Measurements from ENCODE around the gene PAFAH2. TPM values are rescaled to one million over a fixed set of nuclear protein-coding genes. Genes with fewer than 3 reads are reported as not detected.

Gene PAFAH2
- total and polyA plus RNA-seq, 2 of the 8 experiments (the other 6 are each of a cell fraction or from before 2014, with no cell fraction given) = 7.7 to 9.3 TPM

DNA sequence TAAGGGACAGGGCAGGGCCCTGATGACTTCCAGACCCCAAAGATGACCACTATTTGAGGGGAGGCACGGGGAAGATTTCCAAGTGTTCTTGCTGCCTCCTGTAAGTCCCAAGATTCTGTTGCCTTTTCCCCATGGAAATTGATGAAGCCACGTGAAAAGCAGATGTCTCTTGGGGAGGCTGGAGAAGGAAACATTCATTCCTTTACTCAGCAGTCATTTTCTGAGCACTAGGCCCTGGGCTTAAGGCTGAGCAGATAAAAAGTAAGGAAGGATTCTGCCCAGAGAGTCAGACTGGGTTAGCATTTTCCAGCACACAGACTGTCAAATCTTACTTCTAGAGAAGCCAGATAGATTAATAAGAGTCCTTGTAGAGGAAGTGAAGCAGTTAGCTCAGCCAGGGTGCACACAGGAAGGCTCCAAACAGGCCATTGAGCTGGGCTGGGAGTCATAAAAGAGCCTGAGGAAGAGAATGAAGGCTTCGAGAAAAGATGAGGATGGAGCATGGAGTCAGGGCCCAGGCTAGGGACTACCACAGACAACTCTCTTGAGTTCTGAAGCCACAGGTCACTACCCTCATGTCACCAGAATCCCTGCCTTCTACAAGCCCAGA lies 33.9 kb upstream of the PAFAH2 start:
- Histone ChIP-seq H2BK12ac (ENCODE audit: low read depth, low read length) (no peak overlapping the region), H3K14ac (ENCODE audit: insufficient read length) (no peak overlapping the region), H3K23me2 (ENCODE audit: low read depth, low read length) (peaks cover 9% of the 10 kb centered on the region; the same call in 1 of the 2 replicates), H3K18ac (ENCODE audit: extremely low read depth, low read length) (no peak overlapping the region), H4K8ac (ENCODE audit: extremely low read depth, insufficient read depth, low read length) (no peak overlapping the region), H2AFZ (ENCODE audit: low read length) (no peak overlapping the region), H2BK120ac (replicated peaks; ENCODE audit: low read depth, low read length) (no peak overlapping the region), H4K91ac (replicated peaks; ENCODE audit: insufficient read length, low read length) (no peak overlapping the region), H3K4me1 (replicated peaks in 1 of 4; ENCODE audit: control insufficient read depth in 3 of 4, insufficient read depth in 4 of 4, low read length in 3 of 4) (peaks cover 0 to 8% (median 7%) of the 10 kb centered on the region in 4 experiments; a peak in 5 of 7 replicates), H2BK5ac (ENCODE audit: low read depth, low read length) (no peak overlapping the region), H2BK20ac (ENCODE audit: low read length) (no peak overlapping the region), H2AK5ac (ENCODE audit: low read depth, low read length) (no peak overlapping the region), H4K5ac (ENCODE audit: insufficient read length, low read depth, low read length) (no peak overlapping the region), H3K23ac (ENCODE audit: insufficient read length) (no peak overlapping the region), H3K4me2 (ENCODE audit: insufficient read depth in 1 of 2, low read depth in 2 of 2, low read length in 2 of 2) (no peak overlapping the region), H3K9me3 (ENCODE audit: insufficient read depth in 2 of 2, low read depth in 1 of 2, low read length in 1 of 2) (no peaks in the 10 kb centered on the region), H3K4ac (replicated peaks; ENCODE audit: insufficient read length, low read depth, low read length) (no peak overlapping the region), H3K56ac (replicated peaks; ENCODE audit: insufficient read length, low read depth, low read length) (no peak overlapping the region), H3K36me3 (ENCODE audit: control insufficient read depth in 2 of 4, insufficient read depth in 4 of 4, low read length in 3 of 4) (no peaks in the 10 kb centered on the region), H4K20me1 (replicated peaks in 1 of 2; ENCODE audit: control insufficient read depth in 1 of 2, insufficient read depth in 2 of 2, low read length in 2 of 2) (peaks cover 0 to 1% of the 10 kb centered on the region in 2 experiments), H3K27ac (ENCODE audit: low read depth, low read length) (no peak overlapping the region), H3K27me3 (replicated peaks in 1 of 4; ENCODE audit: control insufficient read depth in 3 of 4, extremely low read depth in 1 of 4, insufficient read depth in 3 of 4, low read length in 3 of 4) (peaks cover 6 to 24% (median 19%) of the 10 kb centered on the region in 4 experiments; a peak in 6 of 7 replicates), H3K79me2 (ENCODE audit: control insufficient read depth in 1 of 2, insufficient read depth in 2 of 2, low read length in 2 of 2) (no peaks in the 10 kb centered on the region), H3K79me1 (ENCODE audit: low read depth, low read length) (no peaks in the 10 kb centered on the region), H3K4me3 (ENCODE audit: extremely low read depth in 1 of 4, insufficient read depth in 2 of 4, low read depth in 3 of 4, low read length in 4 of 4) (no peak overlapping the region), H2BK15ac (ENCODE audit: low read length) (no peak overlapping the region), H3K9ac (replicated peaks in 1 of 4; ENCODE audit: extremely low read depth in 1 of 4, low read depth in 3 of 4, low read length in 3 of 4) (no peak overlapping the region)
- TF ChIP-seq BRCA1 (IDR thresholded peaks at IDR 0.05; ENCODE audit: low read depth, low read length) = no peak
- no peak for TF ChIP-seq HDAC2 (IDR thresholded peaks at IDR 0.05; ENCODE audit: borderline replicate concordance in 1 of 2, low read depth in 2 of 2, low read length in 2 of 2)
- no peak for TF ChIP-seq POU5F1 (IDR thresholded peaks at IDR 0.05; ENCODE audit: low read depth, low read length)
- TF ChIP-seq, protein P1, sequence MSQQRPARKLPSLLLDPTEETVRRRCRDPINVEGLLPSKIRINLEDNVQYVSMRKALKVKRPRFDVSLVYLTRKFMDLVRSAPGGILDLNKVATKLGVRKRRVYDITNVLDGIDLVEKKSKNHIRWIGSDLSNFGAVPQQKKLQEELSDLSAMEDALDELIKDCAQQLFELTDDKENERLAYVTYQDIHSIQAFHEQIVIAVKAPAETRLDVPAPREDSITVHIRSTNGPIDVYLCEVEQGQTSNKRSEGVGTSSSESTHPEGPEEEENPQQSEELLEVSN (IDR thresholded peaks at IDR 0.05) = no peak
- no peak for TF ChIP-seq EP300 (IDR thresholded peaks at IDR 0.05; ENCODE audit: borderline replicate concordance in 1 of 2, low read depth in 2 of 2, low read length in 2 of 2)
- ChIA-PET POLR2A (ENCODE audit: partially characterized antibody) (interaction anchor here (0.6 kb wide), 1 partner anchor 389 kb away, joined by 4 read pairs; no protein-coding TSS in a partner anchor), CTCF (ENCODE audit: partially characterized antibody) (interaction anchor here (1.2 to 6.5 kb wide), 4 partner anchors 10 to 135 kb away, joined by 3 to 39 read pairs (median 7); partner anchors contain the start of gene EXTL1)
- 81% methylated on average over 3 of the region's 3 CpGs; no CpG with 5 or more reads in 1 of the 2 experiments for WGBS, 2 experiments (ENCODE audit: extremely low coverage in 1 of 2, insufficient coverage in 1 of 2, insufficient read length in 1 of 2, insufficient replicate concordance in 2 of 2, low coverage in 1 of 2, low lambda C conversion rate in 2 of 2, missing lambda C conversion rate in 1 of 2)
- FAIRE-seq = no peak
- DNase-seq (ENCODE audit: low read depth in 1 of 2, low spot score in 2 of 2) = no peak

Measured in H1 (cell line).